GM10248 (cell line): ENCODE data around the gene DTNA.

Experiments used
- CTCF ChIA-PET: fragments of 300-600 bp; sonication (Branson Sonifier 250); formaldehyde crosslinking; extraction: SDS; loops from one replicate; lab custom pipeline; 2021; ENCODE audit warnings: antibody characterized with exemption; lab: Yijun Ruan, JAX
- POLR2A ChIA-PET: fragments of 350-650 bp; sonication (Branson Sonifier 250); formaldehyde crosslinking; extraction: SDS; loops from one replicate; lab custom pipeline; 2020; ENCODE audit warnings: antibody characterized with exemption; lab: Yijun Ruan, JAX
- DNase-seq: peaks from one replicate; pipeline ENCODE4 v3.0.0; 2012; ENCODE audit errors: extremely low spot score
- CTCF ChIP-seq: IDR thresholded peaks from 2 replicates; pipeline ENCODE4 v1.5.1; 2012; ENCODE audit warnings: mild to moderate bottlenecking, low read depth; ENCODE audit errors: extremely low read depth, missing control alignments, control extremely low read depth

DTNA gene

GRCh38 chr18:34866739-34867138 is 156.6 kb downstream of the DTNA start:
- ChIA-PET POLR2A (interaction anchor here (0.7 kb wide), 1 partner anchor 23 kb away, joined by 3 read pairs; no protein-coding TSS in a partner anchor), CTCF (interaction anchor here (0.8 to 2.1 kb wide), 4 partner anchors 11 to 277 kb away, joined by 3 to 5 read pairs (median 4); no protein-coding TSS in a partner anchor)
- no peak for DNase-seq
- TF ChIP-seq CTCF, result peak; percentile 35

DNA sequence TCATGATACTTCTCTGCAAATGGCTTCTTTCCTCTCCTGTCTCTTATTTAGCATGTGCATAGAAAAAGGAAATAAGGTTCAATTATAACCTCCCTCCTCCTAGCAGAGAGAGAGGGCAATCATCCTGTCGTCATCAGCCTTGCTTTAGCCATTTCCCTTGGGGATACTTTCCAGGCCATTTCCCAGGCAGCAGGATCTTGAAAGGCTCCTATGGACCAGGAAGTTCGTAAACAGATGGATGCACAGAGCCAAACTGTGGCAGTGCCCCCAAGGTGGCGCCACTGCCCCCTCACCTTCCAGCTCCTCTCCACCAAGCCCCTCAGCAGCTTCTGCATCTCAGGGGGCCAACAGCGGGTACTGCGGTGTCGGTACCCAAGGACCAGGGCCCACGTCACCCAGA is 157.4 kb downstream of the DTNA start:
- ChIA-PET CTCF (no interaction called here), POLR2A (no interaction called here)
- no peak for DNase-seq
- no peak for TF ChIP-seq CTCF

DNA sequence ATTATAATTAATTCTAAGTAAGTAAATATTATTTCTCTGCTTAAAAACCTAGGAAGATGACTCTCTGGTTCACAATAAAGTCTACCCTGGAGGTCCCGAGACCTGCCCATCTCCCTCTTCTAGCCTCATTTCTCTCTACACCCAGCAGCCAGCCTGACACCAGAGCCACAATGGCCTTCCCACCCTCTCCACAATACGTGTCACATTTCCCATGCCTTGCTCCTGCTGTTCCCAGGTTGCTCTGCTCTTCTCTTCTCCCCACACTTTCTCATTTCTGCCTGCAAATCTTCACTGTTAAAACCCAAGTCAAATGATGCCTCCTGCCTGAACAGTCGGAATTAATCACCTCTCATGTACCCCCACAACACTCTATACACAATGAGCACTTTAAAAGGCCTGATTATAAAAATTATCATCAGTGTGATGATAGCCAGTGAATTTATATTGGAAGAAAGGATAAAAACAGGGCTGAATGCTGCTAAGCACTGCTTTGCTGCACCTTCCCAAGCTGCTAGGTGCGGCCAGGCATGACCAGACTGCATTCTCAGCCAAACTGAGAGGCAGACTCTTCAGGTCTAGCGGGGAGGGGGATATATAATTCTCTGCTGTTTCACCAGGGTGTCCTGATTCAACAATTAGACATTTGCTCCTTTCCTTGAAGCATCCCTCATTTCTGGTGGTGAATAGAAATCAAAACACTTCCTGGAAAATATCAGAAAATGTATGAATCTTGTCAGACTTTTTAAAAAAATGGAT is 160.6 kb downstream of the DTNA start:
- TF ChIP-seq CTCF, result no peak
- CTCF ChIA-PET, result interaction anchor here (0.6 kb wide), 1 partner anchor 756 kb away, joined by 3 read pairs; no protein-coding TSS in a partner anchor
- POLR2A ChIA-PET, result no interaction called here
- DNase-seq, result no peak

GRCh38 chr18:34871435-34871834 is 161.3 kb downstream of the DTNA start:
- POLR2A ChIA-PET, result no interaction called here

GRCh38 chr18:34872066-34872465 is 162.0 kb downstream of the DTNA start:
- ChIA-PET CTCF (no interaction called here), POLR2A (no interaction called here)
- TF ChIP-seq CTCF, result no peak
- no peak for DNase-seq

More at GRCh38 chr18:34871435-34871834, 161.3 kb downstream of the DTNA start:
- no peak for DNase-seq
- TF ChIP-seq CTCF, result no peak
- CTCF ChIA-PET, result interaction anchor here (0.6 kb wide), 1 partner anchor 757 kb away, joined by 3 read pairs; no protein-coding TSS in a partner anchor

- CTCF ChIA-PET, result no interaction called here
- POLR2A ChIA-PET, result no interaction called here
- DNase-seq, result no peak
- no peak for TF ChIP-seq CTCF
Measured at GRCh38 chr18:34873986-34874580, 164.0 kb downstream of the DTNA start.
